HG03457 (cell line): ENCODE results near the gene LGI1.

Source experiments
- ATAC-seq: cut with Tn5 transposase; IDR thresholded peaks from one replicate; pipeline ENCODE4 v1.9.1; 2021; ENCODE audit warnings: moderate number of reproducible peaks; ENCODE audit not compliant: unreplicated experiment

Gene LGI1

DNA sequence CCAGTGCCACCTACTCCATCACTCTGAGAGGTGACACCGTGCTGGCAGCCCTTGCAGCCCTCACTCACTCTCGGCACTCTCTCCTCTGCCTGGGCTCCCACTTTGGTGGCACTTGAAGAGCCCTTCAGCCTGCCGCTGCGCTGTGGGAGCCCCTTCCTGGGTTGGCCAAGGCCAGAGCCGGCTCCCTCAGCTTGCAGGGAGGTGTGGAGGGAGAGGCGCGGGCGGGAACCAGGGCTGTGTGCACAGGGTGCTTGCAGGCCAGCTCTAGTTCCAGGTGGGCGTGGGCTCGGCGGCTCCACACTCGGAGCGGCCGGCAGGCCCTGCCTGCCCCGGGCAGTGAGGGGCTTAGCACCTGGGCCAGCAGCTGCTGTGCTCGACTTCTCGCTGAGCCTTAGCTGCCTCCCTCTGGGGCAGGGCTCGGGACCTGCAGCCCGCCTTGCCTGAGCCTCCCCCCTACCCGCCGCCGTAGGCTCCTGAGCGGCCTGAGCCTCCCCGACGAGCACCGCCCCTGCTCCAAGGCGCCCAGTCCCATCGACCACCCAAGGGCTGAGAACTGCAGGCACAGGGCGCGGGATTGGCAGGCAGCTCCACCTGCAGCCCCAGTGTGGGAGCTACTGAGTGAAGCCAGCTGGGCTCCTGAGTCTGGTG, 87.4 kb downstream of the LGI1 start:
- no peak for ATAC-seq
